ENCODE results near the gene PCCA.

The PCCA gene

DNA sequence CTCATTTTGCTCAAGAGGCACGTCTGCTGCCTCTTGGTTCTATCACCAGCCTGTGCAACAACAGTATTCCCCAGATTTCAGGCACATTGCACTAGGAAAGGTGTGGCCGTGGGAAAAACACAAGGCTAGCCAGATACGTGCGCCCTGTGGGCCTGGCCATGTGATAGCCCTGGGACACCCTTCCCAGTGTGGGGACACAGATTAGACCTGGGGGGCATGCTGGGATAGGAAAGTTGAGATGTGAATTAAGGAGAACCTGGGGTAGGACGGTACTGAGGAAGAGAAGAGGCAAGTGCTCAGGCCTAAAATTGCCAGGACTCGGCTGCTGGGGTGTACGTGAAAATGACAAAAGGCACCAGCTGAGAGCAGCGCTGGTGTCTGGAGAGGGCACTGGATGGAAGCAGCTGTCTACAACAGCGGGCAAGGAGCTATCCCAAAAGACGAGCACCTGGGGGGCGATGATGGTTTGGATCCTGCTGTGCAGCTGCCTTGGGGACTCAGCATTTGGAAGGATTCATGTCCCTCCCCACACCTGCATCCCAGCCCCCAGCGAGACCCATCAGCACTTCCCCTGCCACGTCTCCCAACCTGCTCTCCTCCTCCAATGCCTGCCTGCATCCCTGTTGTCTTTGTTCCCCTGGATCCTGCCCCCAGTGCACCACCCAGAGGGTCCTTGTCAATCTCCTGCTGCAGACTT, 445.4 kb downstream of the PCCA start:
- DNase-seq, result no peak

GRCh38 chr13:100534911-100535310, 446.0 kb downstream of the PCCA start:
- no peak for DNase-seq

DNA sequence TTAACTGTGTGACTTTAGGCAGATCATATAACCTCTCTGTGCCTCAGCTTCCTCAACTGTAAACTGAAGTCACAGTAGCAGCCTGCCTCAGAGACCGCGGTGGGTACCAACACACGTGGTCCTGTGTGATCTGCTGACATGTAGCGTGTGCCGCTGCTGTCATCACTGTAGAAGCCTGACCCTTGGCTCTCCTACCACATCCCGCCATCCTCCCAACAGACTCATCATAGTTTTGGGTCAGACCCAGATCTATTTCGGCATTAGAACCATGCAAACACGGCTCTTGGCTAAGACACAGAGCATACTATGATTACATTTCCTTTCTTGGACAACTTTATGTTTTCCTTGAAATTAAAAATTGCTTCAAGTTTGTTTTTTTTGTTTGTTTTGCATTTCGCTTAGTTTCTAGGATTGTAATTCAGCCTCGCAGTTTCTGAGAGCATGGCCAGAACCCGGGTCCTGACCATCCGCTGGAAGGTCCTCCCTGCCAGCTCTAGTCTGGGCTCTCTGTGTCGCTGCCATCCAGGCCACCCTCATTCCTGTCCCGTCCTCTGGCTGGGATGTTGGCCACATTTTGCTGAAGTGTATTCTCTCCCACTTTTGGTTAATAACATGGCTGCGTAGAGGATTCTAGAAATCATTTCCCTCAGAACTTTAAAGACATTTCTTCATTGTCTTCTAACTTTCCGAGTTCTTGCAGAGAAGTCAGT, 446.7 kb downstream of the PCCA start:
- DNase-seq, result no peak

- no peak for DNase-seq
These were observed 447.8 kb downstream of the PCCA start for GRCh38 chr13:100536643-100537180.

- no peak for DNase-seq
These were observed 448.6 kb downstream of the PCCA start for GRCh38 chr13:100537486-100537885.

GRCh38 chr13:100537951-100538462, 449.1 kb downstream of the PCCA start:
- no peak for DNase-seq

GRCh38 chr13:100540621-100541020, 451.7 kb downstream of the PCCA start:
- no peak for DNase-seq

GRCh38 chr13:100541897-100542825, 453.3 kb downstream of the PCCA start:
- DNase-seq, result no peak

GRCh38 chr13:100542826-100543156, 453.9 kb downstream of the PCCA start:
- no peak for DNase-seq

- no peak for DNase-seq
These were observed 455.1 kb downstream of the PCCA start for GRCh38 chr13:100543872-100544602.

- DNase-seq, result peak; percentile 41
These were observed 456.2 kb downstream of the PCCA start for GRCh38 chr13:100544866-100545683.

DNA sequence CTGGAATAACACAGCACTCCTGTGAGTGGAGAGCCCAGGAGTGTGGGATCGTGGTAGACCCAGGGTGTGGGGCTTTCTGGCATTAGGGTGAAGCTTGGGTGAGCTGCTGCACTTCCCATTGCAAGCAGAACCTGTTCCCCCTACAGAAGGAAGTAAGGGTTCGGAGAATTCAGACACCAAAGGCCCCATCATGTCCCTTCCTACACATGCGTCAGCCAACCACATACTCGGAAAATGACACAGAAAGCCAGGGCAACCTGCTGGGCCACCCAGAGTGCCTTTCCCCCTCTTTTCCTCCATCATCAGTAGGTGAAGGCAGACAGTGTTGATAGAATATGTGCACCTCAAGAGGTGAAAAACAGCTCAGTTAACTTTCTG, 456.8 kb downstream of the PCCA start:
- DNase-seq, result no peak

DNA sequence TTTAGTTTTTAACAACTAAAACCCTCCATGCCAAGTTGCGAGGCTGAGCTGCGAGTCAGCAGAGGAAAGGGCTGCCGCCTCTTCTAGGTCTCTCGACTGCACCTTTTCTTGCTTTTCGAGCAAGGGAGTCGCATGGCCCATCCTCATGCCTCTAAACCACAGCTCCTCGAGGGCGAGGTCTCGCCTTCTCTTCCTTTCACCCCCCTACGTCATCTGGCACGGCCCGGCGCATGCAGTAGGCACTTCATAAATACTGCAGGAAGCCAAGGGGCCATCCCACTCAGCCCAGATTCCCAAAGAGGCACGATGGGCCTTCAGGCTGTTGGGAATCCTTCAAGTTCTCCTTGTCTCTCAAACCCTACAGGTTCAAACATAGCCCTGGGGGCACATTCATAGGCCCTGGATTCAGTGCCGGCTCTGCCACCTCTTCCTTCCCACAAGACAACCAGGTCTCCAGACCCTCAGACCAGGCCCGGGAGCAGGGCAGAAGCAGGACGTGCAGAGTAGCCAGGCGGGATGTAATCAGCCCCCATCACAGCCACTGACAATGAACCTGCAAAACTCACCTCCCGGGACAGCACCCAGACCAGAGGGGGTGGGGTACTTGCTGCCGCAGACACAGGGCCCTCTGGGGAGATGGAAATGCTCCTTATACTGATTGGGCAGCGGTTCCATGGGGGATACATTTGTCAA, 458.0 kb downstream of the PCCA start:
- no peak for DNase-seq

DNA sequence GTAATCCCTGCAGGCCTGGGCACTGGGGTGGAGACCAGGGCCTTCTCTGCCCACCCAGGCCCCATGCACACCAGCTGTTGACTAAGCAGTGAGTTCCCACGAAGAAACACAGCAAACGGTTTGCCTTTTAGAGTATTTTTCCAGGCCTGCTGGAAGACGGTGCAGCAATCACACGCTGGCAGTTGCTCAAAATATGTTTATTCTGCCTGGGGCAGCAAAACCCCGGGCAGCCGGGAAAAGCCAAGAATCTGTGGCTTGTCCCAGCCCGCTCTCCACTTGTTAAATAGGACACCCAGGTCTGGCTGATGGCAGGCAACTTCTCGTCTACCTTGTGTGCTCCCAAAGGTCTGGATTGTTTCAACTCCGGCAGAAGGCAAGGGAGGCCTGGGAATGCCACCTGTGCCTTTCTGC, 458.9 kb downstream of the PCCA start:
- no peak for DNase-seq

DNA sequence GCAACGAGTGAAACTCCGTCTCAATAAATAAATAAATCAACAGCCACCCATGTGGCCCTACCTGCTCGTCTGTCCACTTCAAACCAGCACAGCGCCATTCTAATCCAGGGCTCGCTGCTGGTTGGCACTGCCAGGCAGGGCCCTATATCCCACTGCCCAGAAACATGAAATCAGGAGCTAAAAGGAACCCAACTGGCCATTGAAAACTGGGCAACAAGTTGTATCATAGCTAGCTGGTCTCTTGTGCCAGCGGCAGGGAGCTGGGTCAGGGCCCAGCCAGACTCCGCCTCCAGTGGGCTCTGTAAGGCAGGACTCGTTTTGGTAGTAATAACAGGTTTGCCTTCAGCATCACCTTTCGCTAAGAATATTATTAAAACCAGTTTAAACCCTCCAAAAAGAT, 460.4 kb downstream of the PCCA start:
- DNase-seq, result no peak

DNA sequence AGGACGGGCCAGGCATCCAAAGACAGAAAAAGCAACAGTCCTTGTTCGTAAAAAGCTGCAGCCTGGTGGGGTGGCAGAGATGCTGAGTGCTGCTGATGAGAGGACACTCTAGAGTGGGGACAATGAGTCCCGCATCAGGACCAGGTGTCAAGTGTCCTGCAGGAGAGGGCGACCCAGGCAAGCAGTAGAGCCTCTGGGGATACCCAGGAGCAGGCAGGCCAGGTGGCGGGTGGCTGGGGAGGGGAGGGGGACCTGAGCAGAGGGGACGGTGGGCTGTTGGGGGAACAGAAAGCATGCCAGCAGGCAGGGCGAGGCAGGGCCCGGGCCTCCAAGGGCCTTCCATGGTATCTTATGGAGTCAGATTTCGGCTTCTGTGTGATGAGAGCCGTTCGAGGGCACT, 463.9 kb downstream of the PCCA start:
- no peak for DNase-seq

DNA sequence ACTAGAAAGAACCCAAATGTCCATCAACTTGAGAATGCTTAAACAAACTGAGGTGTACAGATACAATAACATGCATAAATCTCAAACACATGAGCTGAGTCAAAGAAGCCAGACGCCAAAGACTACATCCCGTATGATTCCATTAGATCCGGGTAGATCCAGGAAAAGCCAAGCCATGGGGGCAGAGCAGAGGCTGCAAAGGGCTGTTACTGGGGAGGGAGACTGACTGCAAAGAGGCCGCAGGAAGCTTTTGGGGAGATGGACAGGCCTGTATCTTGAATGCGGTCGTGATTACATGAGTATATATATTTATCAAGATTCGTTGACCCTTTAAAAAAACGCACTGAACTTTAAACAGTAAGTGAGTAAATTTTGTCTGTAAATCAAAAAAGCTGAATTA, 471.0 kb downstream of the PCCA start:
- DNase-seq, result no peak

GRCh38 chr13:100560498-100561157, 471.7 kb downstream of the PCCA start:
- no peak for DNase-seq

- DNase-seq, result no peak
These were observed 472.2 kb downstream of the PCCA start for GRCh38 chr13:100561158-100561499.

DNA sequence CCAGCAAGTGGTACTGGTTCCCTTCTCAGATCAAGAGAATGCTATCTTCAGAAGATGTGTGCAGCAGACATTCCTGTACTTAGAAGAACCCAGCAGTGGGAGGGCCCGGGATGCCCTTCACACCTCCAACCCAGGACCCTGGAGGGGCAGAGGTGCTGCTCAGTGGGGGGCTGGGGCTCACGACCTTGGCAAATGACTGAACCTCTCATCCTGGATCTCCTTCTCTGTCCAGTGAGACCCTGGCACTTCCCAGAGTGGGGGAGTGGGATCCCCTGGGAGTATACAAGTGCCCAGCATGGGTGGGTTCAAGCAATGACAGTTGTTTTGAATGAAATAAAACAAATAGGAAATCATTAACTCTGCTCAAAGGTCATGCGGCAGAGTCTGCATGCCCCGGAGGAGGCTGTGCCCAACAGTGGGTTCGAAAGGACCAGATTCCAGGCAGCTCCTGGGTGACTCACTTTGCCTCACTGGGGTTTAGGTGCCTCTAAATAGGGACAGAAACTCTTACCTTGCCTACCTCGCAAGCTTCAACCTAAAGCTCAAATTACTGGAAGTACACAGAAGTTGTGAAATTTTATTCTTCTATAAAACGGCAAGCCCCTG, 472.8 kb downstream of the PCCA start:
- DNase-seq, result no peak

Data from DMS153 (cell line).